Skeletal muscle satellite cell (primary cell): ENCODE data around the gene SLC9C1.

Experiments used
- H3K27me3 ChIP-seq: 2 replicates; pipeline ENCODE4 v1.7.0; 2013; ENCODE audit warnings: low read length; ENCODE audit not compliant: control insufficient read depth, insufficient read depth
- H3K36me3 ChIP-seq: 2 replicates; pipeline ENCODE4 v1.7.0; 2013; ENCODE audit warnings: mild to moderate bottlenecking, control low read depth, low read length; ENCODE audit not compliant: insufficient read depth
- H3K4me1 ChIP-seq: 2 replicates; pipeline ENCODE4 v1.7.0; 2013; ENCODE audit warnings: low read length; ENCODE audit not compliant: control insufficient read depth, insufficient read depth
- H3K4me2 ChIP-seq: 2 replicates; pipeline ENCODE4 v1.7.0; 2013; ENCODE audit warnings: mild to moderate bottlenecking, low read length
- H3K4me3 ChIP-seq: 2 replicates; pipeline ENCODE4 v1.7.0; 2013; ENCODE audit warnings: low read length
- H3K9ac ChIP-seq: 2 replicates; pipeline ENCODE4 v1.7.0; 2013; ENCODE audit warnings: mild to moderate bottlenecking, low read depth, low read length, moderate library complexity
- H3K9me3 ChIP-seq: replicated peaks from 2 replicates; pipeline ENCODE4 v1.7.0; 2013; ENCODE audit warnings: mild to moderate bottlenecking, control low read depth, low read length

The SLC9C1 gene

GRCh38 chr3:112136046-112136445 is 158.0 kb downstream of the SLC9C1 start:
- Histone ChIP-seq H3K36me3 (no peaks in the 10 kb centered on the region), H3K9me3 (no peaks in the 10 kb centered on the region), H3K4me3 (no peak overlapping the region), H3K4me1 (no peaks in the 10 kb centered on the region), H3K27me3 (no peaks in the 10 kb centered on the region), H3K9ac (no peak overlapping the region), H3K4me2 (no peak overlapping the region)

- H3K4me2 ChIP-seq, result no peak overlapping the region
- H3K27me3 ChIP-seq, result no peaks in the 10 kb centered on the region
- no peak overlapping the region for H3K9ac ChIP-seq
- H3K9me3 ChIP-seq, result no peaks in the 10 kb centered on the region
- H3K36me3 ChIP-seq, result no peaks in the 10 kb centered on the region
- H3K4me1 ChIP-seq, result no peaks in the 10 kb centered on the region
- H3K4me3 ChIP-seq, result no peak overlapping the region
These were observed 159.5 kb downstream of the SLC9C1 start for GRCh38 chr3:112134335-112135124.

- Histone ChIP-seq H3K27me3 (no peaks in the 10 kb centered on the region), H3K4me2 (no peak overlapping the region), H3K36me3 (no peaks in the 10 kb centered on the region), H3K4me1 (no peaks in the 10 kb centered on the region), H3K9me3 (no peaks in the 10 kb centered on the region), H3K4me3 (no peak overlapping the region), H3K9ac (no peak overlapping the region)
These were observed 160.2 kb downstream of the SLC9C1 start for GRCh38 chr3:112133626-112134334.

GRCh38 chr3:112132975-112133448 is 161.0 kb downstream of the SLC9C1 start, which contains the start of gene GCSAM:
Gene GCSAM (minus strand): TSS chr3:112133248. CDS start chr3:112133120, 128 bp downstream.
- Histone ChIP-seq H3K36me3 (no peaks in the 10 kb centered on the region), H3K9me3 (no peaks in the 10 kb centered on the region), H3K27me3 (no peaks in the 10 kb centered on the region), H3K4me1 (no peaks in the 10 kb centered on the region), H3K4me2 (no peak within 1 kb of the TSS), H3K9ac (no peak within 1 kb of the TSS), H3K4me3 (no peak within 1 kb of the TSS)

GRCh38 chr3:112132554-112132953 is 161.5 kb downstream of the SLC9C1 start:
- Histone ChIP-seq H3K9me3 (no peaks in the 10 kb centered on the region), H3K36me3 (no peaks in the 10 kb centered on the region), H3K27me3 (no peaks in the 10 kb centered on the region), H3K4me2 (no peak overlapping the region), H3K4me3 (no peak overlapping the region), H3K4me1 (no peaks in the 10 kb centered on the region), H3K9ac (no peak overlapping the region)

- Histone ChIP-seq H3K4me2 (no peak overlapping the region), H3K4me1 (no peaks in the 10 kb centered on the region), H3K27me3 (no peaks in the 10 kb centered on the region), H3K9me3 (no peaks in the 10 kb centered on the region), H3K4me3 (no peak overlapping the region), H3K36me3 (no peaks in the 10 kb centered on the region), H3K9ac (no peak overlapping the region)
These were observed 161.9 kb downstream of the SLC9C1 start for GRCh38 chr3:112132088-112132487.

GRCh38 chr3:112131111-112131510 is 162.9 kb downstream of the SLC9C1 start:
- Histone ChIP-seq H3K9me3 (no peaks in the 10 kb centered on the region), H3K9ac (no peak overlapping the region), H3K4me3 (no peak overlapping the region), H3K36me3 (no peaks in the 10 kb centered on the region), H3K4me2 (no peak overlapping the region), H3K4me1 (no peaks in the 10 kb centered on the region), H3K27me3 (no peaks in the 10 kb centered on the region)

GRCh38 chr3:112130638-112130993 is 163.4 kb downstream of the SLC9C1 start:
- Histone ChIP-seq H3K4me2 (no peak overlapping the region), H3K27me3 (no peaks in the 10 kb centered on the region), H3K4me1 (no peaks in the 10 kb centered on the region), H3K4me3 (no peak overlapping the region), H3K36me3 (no peaks in the 10 kb centered on the region), H3K9me3 (no peaks in the 10 kb centered on the region), H3K9ac (no peak overlapping the region)

GRCh38 chr3:112129925-112130637 is 163.9 kb downstream of the SLC9C1 start:
- no peak overlapping the region for H3K9ac ChIP-seq
- H3K36me3 ChIP-seq, result no peaks in the 10 kb centered on the region
- no peaks in the 10 kb centered on the region for H3K27me3 ChIP-seq
- no peaks in the 10 kb centered on the region for H3K9me3 ChIP-seq
- H3K4me3 ChIP-seq, result no peak overlapping the region
- H3K4me2 ChIP-seq, result no peak overlapping the region
- no peaks in the 10 kb centered on the region for H3K4me1 ChIP-seq

GRCh38 chr3:112128843-112129727 is 164.9 kb downstream of the SLC9C1 start:
- Histone ChIP-seq H3K27me3 (no peaks in the 10 kb centered on the region), H3K9me3 (no peaks in the 10 kb centered on the region), H3K4me3 (no peak overlapping the region), H3K9ac (no peak overlapping the region), H3K4me1 (no peaks in the 10 kb centered on the region), H3K4me2 (no peak overlapping the region), H3K36me3 (no peaks in the 10 kb centered on the region)
